ENCODE results near the gene PALM2AKAP2.

GRCh38 chr9:109767814-109768213, 12.2 kb upstream of the PALM2AKAP2 start:
- TF ChIP-seq CTCF (conservative IDR thresholded peaks at IDR 0.05; ENCODE audit: low read length), result no peak
- no peak for TF ChIP-seq EZH2phosphoT487 (IDR thresholded peaks at IDR 0.05; ENCODE audit: borderline replicate concordance)
